HUES6 (cell line): Measurements from ENCODE around the gene WDR38.

Experiments used
- H3K27ac ChIP-seq: 2 replicates; pipeline ENCODE4 v1.7.0; 2013; ENCODE audit warnings: low read depth, mild to moderate bottlenecking, low read length, inconsistent platforms
- H3K27me3 ChIP-seq: 2 replicates; pipeline ENCODE4 v1.6.1; 2013; ENCODE audit warnings: low read length; ENCODE audit not compliant: control insufficient read depth, insufficient read depth
- H3K36me3 ChIP-seq: 2 replicates; pipeline ENCODE4 v1.6.1; 2013; ENCODE audit warnings: low read length; ENCODE audit not compliant: control insufficient read depth, insufficient read depth
- H3K4me1 ChIP-seq: 2 replicates; pipeline ENCODE4 v1.6.1; 2013; ENCODE audit warnings: low read length; ENCODE audit not compliant: control insufficient read depth, insufficient read depth
- H3K4me3 ChIP-seq: 2 replicates; pipeline ENCODE4 v1.5.1; 2013; ENCODE audit warnings: low read depth, low read length
- H3K9ac ChIP-seq: one replicate; pipeline ENCODE4 v1.6.1; 2013; ENCODE audit warnings: mild to moderate bottlenecking, low read length
- H3K9me3 ChIP-seq: 2 replicates; pipeline ENCODE4 v1.6.1; 2013; ENCODE audit warnings: low read depth, low read length; ENCODE audit not compliant: control insufficient read depth, insufficient read depth

Gene WDR38

GRCh38 chr9:124813501-124814163, 39.6 kb upstream of the WDR38 start:
- H3K9ac ChIP-seq, result no peak overlapping the region
- no peaks in the 10 kb centered on the region for H3K36me3 ChIP-seq
- no peak overlapping the region for H3K27ac ChIP-seq
- H3K4me1 ChIP-seq, result peaks cover 41% of the 10 kb centered on the region
- H3K27me3 ChIP-seq, result no peaks in the 10 kb centered on the region
- H3K4me3 ChIP-seq, result no peak overlapping the region
- H3K9me3 ChIP-seq, result no peaks in the 10 kb centered on the region

GRCh38 chr9:124814164-124814535, 39.1 kb upstream of the WDR38 start:
- Histone ChIP-seq H3K4me1 (peaks cover 44% of the 10 kb centered on the region), H3K27ac (no peak overlapping the region), H3K36me3 (no peaks in the 10 kb centered on the region), H3K9me3 (no peaks in the 10 kb centered on the region), H3K27me3 (no peaks in the 10 kb centered on the region), H3K4me3 (no peak overlapping the region), H3K9ac (no peak overlapping the region)

- H3K9me3 ChIP-seq, result no peaks in the 10 kb centered on the region
- H3K27ac ChIP-seq, result no peak overlapping the region
- H3K27me3 ChIP-seq, result no peaks in the 10 kb centered on the region
- H3K4me1 ChIP-seq, result peaks cover 39% of the 10 kb centered on the region
- H3K9ac ChIP-seq, result no peak overlapping the region
- no peaks in the 10 kb centered on the region for H3K36me3 ChIP-seq
- no peak overlapping the region for H3K4me3 ChIP-seq
Observed at GRCh38 chr9:124815601-124816000, 37.7 kb upstream of the WDR38 start.

GRCh38 chr9:124818431-124819281, 34.6 kb upstream of the WDR38 start:
- no peaks in the 10 kb centered on the region for H3K36me3 ChIP-seq
- no peaks in the 10 kb centered on the region for H3K9me3 ChIP-seq
- H3K9ac ChIP-seq, result no peak overlapping the region
- H3K27ac ChIP-seq, result no peak overlapping the region
- no peaks in the 10 kb centered on the region for H3K27me3 ChIP-seq
- no peak overlapping the region for H3K4me3 ChIP-seq
- H3K4me1 ChIP-seq, result peaks cover 10% of the 10 kb centered on the region

- peaks cover 4% of the 10 kb centered on the region; the same call in 1 of the 2 replicates for H3K4me1 ChIP-seq
- 0 out of 2 replicates have a peak, but pooled peaks cover under 1% of the 10 kb centered on the region for H3K9me3 ChIP-seq
- H3K36me3 ChIP-seq, result no peaks in the 10 kb centered on the region
- H3K9ac ChIP-seq, result no peak overlapping the region
- no peaks in the 10 kb centered on the region for H3K27me3 ChIP-seq
- no peak overlapping the region for H3K27ac ChIP-seq
- no peak overlapping the region for H3K4me3 ChIP-seq
Observed at GRCh38 chr9:124820698-124821623, 32.3 kb upstream of the WDR38 start.

GRCh38 chr9:124828489-124829333, 24.5 kb upstream of the WDR38 start:
- Histone ChIP-seq H3K27ac (no peak overlapping the region), H3K4me3 (no peak overlapping the region), H3K4me1 (0 out of 2 replicates have a peak, but pooled peaks cover 2% of the 10 kb centered on the region), H3K27me3 (no peaks in the 10 kb centered on the region), H3K9me3 (peaks cover 8% of the 10 kb centered on the region; the same call in 1 of the 2 replicates), H3K9ac (no peak overlapping the region), H3K36me3 (no peaks in the 10 kb centered on the region)

GRCh38 chr9:124829334-124829669, 24.0 kb upstream of the WDR38 start:
- H3K36me3 ChIP-seq, result no peaks in the 10 kb centered on the region
- H3K27me3 ChIP-seq, result no peaks in the 10 kb centered on the region
- H3K9ac ChIP-seq, result no peak overlapping the region
- H3K4me3 ChIP-seq, result no peak overlapping the region
- peaks cover 2% of the 10 kb centered on the region; the same call in 1 of the 2 replicates for H3K4me1 ChIP-seq
- peaks cover 8% of the 10 kb centered on the region; the same call in 1 of the 2 replicates for H3K9me3 ChIP-seq
- no peak overlapping the region for H3K27ac ChIP-seq

GRCh38 chr9:124830593-124830992, 22.7 kb upstream of the WDR38 start:
- no peak overlapping the region for H3K9ac ChIP-seq
- H3K4me1 ChIP-seq, result peaks cover 2% of the 10 kb centered on the region; the same call in 1 of the 2 replicates
- H3K27me3 ChIP-seq, result no peaks in the 10 kb centered on the region
- H3K4me3 ChIP-seq, result no peak overlapping the region
- H3K36me3 ChIP-seq, result no peaks in the 10 kb centered on the region
- H3K9me3 ChIP-seq, result peaks cover 8% of the 10 kb centered on the region; the same call in 1 of the 2 replicates
- no peak overlapping the region for H3K27ac ChIP-seq

- peaks cover 2% of the 10 kb centered on the region; the same call in 1 of the 2 replicates for H3K4me1 ChIP-seq
- no peaks in the 10 kb centered on the region for H3K27me3 ChIP-seq
- no peak overlapping the region for H3K9ac ChIP-seq
- H3K27ac ChIP-seq, result no peak overlapping the region
- H3K36me3 ChIP-seq, result no peaks in the 10 kb centered on the region
- H3K4me3 ChIP-seq, result no peak overlapping the region
- no peaks in the 10 kb centered on the region for H3K9me3 ChIP-seq
Observed at GRCh38 chr9:124831642-124832364, 21.5 kb upstream of the WDR38 start.
